ENCODE data around the gene CCND1. TPM values are rescaled to one million over a fixed set of nuclear protein-coding genes. Genes with fewer than 3 reads are reported as not detected.

The CCND1 gene
- total and polyA plus RNA-seq, 4 donors, result 59.0 to 226 (median 63.5) TPM

DNA sequence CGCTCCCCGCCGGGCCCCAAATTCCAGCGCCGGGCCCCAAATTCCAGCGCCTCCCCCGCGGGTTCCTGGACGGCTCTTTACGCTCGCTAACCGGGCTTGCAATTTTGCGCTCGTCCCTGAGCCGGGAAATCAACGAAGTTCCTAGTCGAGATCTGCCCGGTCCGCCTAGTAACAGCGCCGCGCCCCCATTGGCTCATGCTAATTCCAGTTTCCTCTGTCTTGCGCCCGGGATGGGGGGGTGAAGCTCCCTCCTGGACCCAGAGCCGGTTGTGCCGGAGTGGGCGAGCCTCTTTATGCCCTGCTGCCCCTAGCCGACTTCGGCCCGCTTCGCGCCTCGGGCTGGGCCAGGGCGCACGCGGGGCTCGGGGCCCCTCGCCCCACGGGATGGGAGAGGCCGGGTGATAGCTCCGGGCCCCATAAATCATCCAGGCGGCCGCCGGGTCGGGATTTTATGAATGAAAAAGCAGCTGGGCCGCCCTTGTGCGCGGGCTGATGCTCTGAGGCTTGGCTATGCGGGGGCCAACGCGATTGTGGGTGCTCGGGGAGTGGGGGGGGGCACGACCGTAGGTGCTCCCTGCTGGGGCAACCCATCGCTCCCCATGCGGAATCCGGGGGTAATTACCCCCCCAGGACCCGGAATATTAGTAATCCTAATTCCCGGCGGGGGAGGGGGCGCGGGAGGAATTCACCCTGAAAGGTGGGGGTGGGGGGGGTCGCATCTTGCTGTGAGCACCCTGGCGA lies 1.8 kb upstream of the CCND1 start:
- WGBS (ENCODE audit: insufficient coverage), result 0% methylated on average over 55 of the region's 64 CpGs
- DNase-seq (ENCODE audit: low read depth in 4 of 6, low spot score in 6 of 6), result peak in 4 of 6 donors; percentile 59 to 95 (median 88)
- peaks cover 71% of the 10 kb centered on the region for H3K4me1 ChIP-seq (ENCODE audit: control insufficient read depth, insufficient read depth, low read length)
- H3K27ac ChIP-seq (ENCODE audit: low read depth, low read length), result peak overlapping the region; percentile 76
- H3K36me3 ChIP-seq (ENCODE audit: control insufficient read depth, insufficient read depth, low read length), result peaks cover 6% of the 10 kb centered on the region
- H3K4me3 ChIP-seq (ENCODE audit: low read depth, low read length), result peak overlapping the region; percentile 45
- no peaks in the 10 kb centered on the region for H3K9me3 ChIP-seq (ENCODE audit: control insufficient read depth, insufficient read depth, low read length)
- H3K27me3 ChIP-seq (ENCODE audit: control insufficient read depth, insufficient read depth, low read length), result peaks cover 61% of the 10 kb centered on the region

- peak overlapping the region; percentile 73 for H3K4me3 ChIP-seq (ENCODE audit: low read depth, low read length)
- no peaks in the 10 kb centered on the region for H3K9me3 ChIP-seq (ENCODE audit: control insufficient read depth, insufficient read depth, low read length)
- peaks cover 62% of the 10 kb centered on the region for H3K27me3 ChIP-seq (ENCODE audit: control insufficient read depth, insufficient read depth, low read length)
- no CpG with 5 or more reads among the region's 9 CpGs for WGBS (ENCODE audit: insufficient coverage)
- H3K4me1 ChIP-seq (ENCODE audit: control insufficient read depth, insufficient read depth, low read length), result peaks cover 76% of the 10 kb centered on the region
- no peak for DNase-seq (ENCODE audit: low read depth in 4 of 6, low spot score in 6 of 6)
- H3K27ac ChIP-seq (ENCODE audit: low read depth, low read length), result peak overlapping the region; percentile 81
- peaks cover 13% of the 10 kb centered on the region for H3K36me3 ChIP-seq (ENCODE audit: control insufficient read depth, insufficient read depth, low read length)
Measured at GRCh38 chr11:69639831-69640230, 1.1 kb upstream of the CCND1 start.

- 1% methylated on average over 37 of the region's 43 CpGs for WGBS (ENCODE audit: insufficient coverage)
- H3K27me3 ChIP-seq (ENCODE audit: control insufficient read depth, insufficient read depth, low read length), result peaks cover 68% of the 10 kb centered on the region
- peak in 1 of 6 donors; percentile 45 for DNase-seq (ENCODE audit: low read depth in 4 of 6, low spot score in 6 of 6)
- peaks cover 82% of the 10 kb centered on the region for H3K4me1 ChIP-seq (ENCODE audit: control insufficient read depth, insufficient read depth, low read length)
- H3K4me3 ChIP-seq (ENCODE audit: low read depth, low read length), result peak overlapping the region; percentile 73
- peaks cover 19% of the 10 kb centered on the region for H3K36me3 ChIP-seq (ENCODE audit: control insufficient read depth, insufficient read depth, low read length)
- no peaks in the 10 kb centered on the region for H3K9me3 ChIP-seq (ENCODE audit: control insufficient read depth, insufficient read depth, low read length)
- peak overlapping the region; percentile 81 for H3K27ac ChIP-seq (ENCODE audit: low read depth, low read length)
Measured at GRCh38 chr11:69640260-69640994, 529 bp upstream of the CCND1 start.

DNA sequence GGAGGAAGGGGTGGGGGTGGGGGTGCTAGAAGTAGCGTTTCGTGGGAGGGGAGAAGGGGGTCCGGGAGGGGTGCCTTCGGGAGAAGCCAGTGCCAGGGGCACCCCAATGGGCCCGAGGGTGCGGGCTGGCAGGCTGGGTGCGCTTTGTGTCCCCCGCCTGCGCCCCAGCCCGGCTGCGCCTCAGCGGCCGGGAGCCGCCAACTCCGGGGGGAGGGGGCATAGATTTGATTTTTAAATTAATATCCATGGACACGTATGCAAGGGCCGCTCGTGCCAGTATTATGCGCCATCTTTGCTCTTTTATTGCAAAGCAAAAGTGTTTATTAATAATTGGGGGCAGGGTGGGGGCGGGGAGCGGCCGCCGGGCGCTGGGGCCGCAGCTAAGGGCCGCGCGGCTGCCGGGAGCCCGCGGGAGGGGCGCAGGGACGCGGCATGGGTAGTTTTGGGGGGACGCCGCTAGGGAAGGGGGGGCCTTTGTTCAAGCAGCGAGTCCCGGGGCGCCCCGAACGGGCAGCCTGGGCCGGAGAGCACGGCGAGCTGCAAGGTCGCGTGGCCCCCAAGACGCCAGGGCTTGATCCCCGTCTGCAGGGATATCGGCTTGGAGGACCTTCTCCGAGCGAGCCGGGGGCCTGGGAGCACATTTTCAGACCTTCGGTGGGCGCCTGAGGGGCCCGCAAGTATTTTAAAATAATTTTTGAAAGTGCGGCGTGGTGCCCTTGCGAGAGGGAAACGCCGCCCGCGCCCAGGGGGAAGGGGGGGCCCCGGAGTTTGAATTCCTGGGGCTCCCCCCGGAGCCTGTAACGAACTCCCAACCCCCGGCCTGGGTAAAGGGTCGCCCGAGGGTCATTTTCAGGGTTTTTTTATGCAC lies 959 bp downstream of the CCND1 start:
- WGBS (ENCODE audit: insufficient coverage), result under 1% methylated on average over 56 of the region's 68 CpGs
- Histone ChIP-seq H3K27me3 (ENCODE audit: control insufficient read depth, insufficient read depth, low read length) (peaks cover 74% of the 10 kb centered on the region), H3K36me3 (ENCODE audit: control insufficient read depth, insufficient read depth, low read length) (peaks cover 32% of the 10 kb centered on the region)

GRCh38 chr11:69642549-69642912 lies 1.6 kb downstream of the CCND1 start:
- Histone ChIP-seq H3K9me3 (ENCODE audit: control insufficient read depth, insufficient read depth, low read length) (no peaks in the 10 kb centered on the region), H3K4me1 (ENCODE audit: control insufficient read depth, insufficient read depth, low read length) (peaks cover 85% of the 10 kb centered on the region), H3K4me3 (ENCODE audit: low read depth, low read length) (peak overlapping the region; percentile 73), H3K27me3 (ENCODE audit: control insufficient read depth, insufficient read depth, low read length) (peaks cover 72% of the 10 kb centered on the region), H3K36me3 (ENCODE audit: control insufficient read depth, insufficient read depth, low read length) (peaks cover 36% of the 10 kb centered on the region), H3K27ac (ENCODE audit: low read depth, low read length) (no peak overlapping the region)
- peak in 1 of 6 donors; percentile 23 for DNase-seq (ENCODE audit: low read depth in 4 of 6, low spot score in 6 of 6)
- WGBS (ENCODE audit: insufficient coverage), result under 1% methylated on average over 39 of the region's 40 CpGs

More for the DNA sequence above, 959 bp downstream of the CCND1 start:
- H3K27ac ChIP-seq (ENCODE audit: low read depth, low read length), result peak overlapping the region; percentile 87
- H3K9me3 ChIP-seq (ENCODE audit: control insufficient read depth, insufficient read depth, low read length), result no peaks in the 10 kb centered on the region
- peaks cover 85% of the 10 kb centered on the region for H3K4me1 ChIP-seq (ENCODE audit: control insufficient read depth, insufficient read depth, low read length)
- peak in 1 of 6 donors; percentile 28 for DNase-seq (ENCODE audit: low read depth in 4 of 6, low spot score in 6 of 6)
- H3K4me3 ChIP-seq (ENCODE audit: low read depth, low read length), result peak overlapping the region; percentile 73

DNA sequence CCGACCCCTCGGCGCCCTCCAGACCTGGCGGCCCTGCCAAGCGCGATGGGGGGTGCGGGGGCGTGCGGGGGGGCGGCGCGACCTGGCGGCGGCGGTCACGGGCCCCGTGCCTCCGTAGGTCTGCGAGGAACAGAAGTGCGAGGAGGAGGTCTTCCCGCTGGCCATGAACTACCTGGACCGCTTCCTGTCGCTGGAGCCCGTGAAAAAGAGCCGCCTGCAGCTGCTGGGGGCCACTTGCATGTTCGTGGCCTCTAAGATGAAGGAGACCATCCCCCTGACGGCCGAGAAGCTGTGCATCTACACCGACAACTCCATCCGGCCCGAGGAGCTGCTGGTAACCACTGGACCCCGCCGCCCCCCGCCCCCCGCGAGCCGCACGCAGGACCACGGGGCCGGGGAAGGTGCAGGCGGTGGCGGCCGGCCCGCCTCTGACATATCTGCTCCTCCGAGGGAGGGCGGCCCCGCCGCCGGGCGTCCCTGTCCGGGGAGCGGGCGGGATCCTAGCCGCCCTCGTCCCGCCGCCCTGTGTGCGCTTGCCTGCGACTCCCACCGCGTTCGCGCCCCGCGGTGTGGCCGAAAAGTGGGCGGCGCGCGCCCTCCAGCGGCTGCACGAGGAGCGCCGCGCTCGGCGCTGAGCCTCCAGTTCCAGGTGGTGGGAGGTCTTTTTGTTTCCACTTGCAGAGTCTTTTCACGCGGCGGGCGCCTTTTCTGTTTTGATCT lies 2.1 kb downstream of the CCND1 start:
- under 1% methylated on average over 81 of the region's 81 CpGs for WGBS (ENCODE audit: insufficient coverage)
- H3K4me3 ChIP-seq (ENCODE audit: low read depth, low read length), result peak overlapping the region; percentile 73
- no peaks in the 10 kb centered on the region for H3K9me3 ChIP-seq (ENCODE audit: control insufficient read depth, insufficient read depth, low read length)
- peaks cover 69% of the 10 kb centered on the region for H3K27me3 ChIP-seq (ENCODE audit: control insufficient read depth, insufficient read depth, low read length)
- H3K36me3 ChIP-seq (ENCODE audit: control insufficient read depth, insufficient read depth, low read length), result peaks cover 41% of the 10 kb centered on the region
- peaks cover 85% of the 10 kb centered on the region for H3K4me1 ChIP-seq (ENCODE audit: control insufficient read depth, insufficient read depth, low read length)
- H3K27ac ChIP-seq (ENCODE audit: low read depth, low read length), result no peak overlapping the region
- DNase-seq (ENCODE audit: low read depth in 4 of 6, low spot score in 6 of 6), result peak in 4 of 6 donors; percentile 67 to 94 (median 84)

DNA sequence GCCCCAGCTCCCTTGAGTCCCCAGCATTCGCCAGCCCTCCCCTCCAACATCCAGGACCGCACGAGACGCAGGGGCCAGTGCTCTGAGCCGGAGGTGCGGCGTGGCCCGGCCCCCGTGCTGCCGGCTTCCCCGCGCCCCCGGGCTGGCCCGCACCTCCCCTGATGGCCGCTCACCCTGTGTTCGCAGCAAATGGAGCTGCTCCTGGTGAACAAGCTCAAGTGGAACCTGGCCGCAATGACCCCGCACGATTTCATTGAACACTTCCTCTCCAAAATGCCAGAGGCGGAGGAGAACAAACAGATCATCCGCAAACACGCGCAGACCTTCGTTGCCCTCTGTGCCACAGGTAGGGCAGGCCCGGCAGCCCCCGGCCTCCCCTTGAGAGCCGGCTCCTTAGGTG lies 2.7 kb downstream of the CCND1 start:
- H3K4me1 ChIP-seq (ENCODE audit: control insufficient read depth, insufficient read depth, low read length), result peaks cover 85% of the 10 kb centered on the region
- peak overlapping the region; percentile 15 for H3K27ac ChIP-seq (ENCODE audit: low read depth, low read length)
- H3K27me3 ChIP-seq (ENCODE audit: control insufficient read depth, insufficient read depth, low read length), result peaks cover 64% of the 10 kb centered on the region
- 30% methylated on average over 27 of the region's 27 CpGs for WGBS (ENCODE audit: insufficient coverage)
- no peak for DNase-seq (ENCODE audit: low read depth in 4 of 6, low spot score in 6 of 6)
- H3K4me3 ChIP-seq (ENCODE audit: low read depth, low read length), result peak overlapping the region; percentile 27
- H3K9me3 ChIP-seq (ENCODE audit: control insufficient read depth, insufficient read depth, low read length), result no peaks in the 10 kb centered on the region
- peaks cover 46% of the 10 kb centered on the region for H3K36me3 ChIP-seq (ENCODE audit: control insufficient read depth, insufficient read depth, low read length)

DNA sequence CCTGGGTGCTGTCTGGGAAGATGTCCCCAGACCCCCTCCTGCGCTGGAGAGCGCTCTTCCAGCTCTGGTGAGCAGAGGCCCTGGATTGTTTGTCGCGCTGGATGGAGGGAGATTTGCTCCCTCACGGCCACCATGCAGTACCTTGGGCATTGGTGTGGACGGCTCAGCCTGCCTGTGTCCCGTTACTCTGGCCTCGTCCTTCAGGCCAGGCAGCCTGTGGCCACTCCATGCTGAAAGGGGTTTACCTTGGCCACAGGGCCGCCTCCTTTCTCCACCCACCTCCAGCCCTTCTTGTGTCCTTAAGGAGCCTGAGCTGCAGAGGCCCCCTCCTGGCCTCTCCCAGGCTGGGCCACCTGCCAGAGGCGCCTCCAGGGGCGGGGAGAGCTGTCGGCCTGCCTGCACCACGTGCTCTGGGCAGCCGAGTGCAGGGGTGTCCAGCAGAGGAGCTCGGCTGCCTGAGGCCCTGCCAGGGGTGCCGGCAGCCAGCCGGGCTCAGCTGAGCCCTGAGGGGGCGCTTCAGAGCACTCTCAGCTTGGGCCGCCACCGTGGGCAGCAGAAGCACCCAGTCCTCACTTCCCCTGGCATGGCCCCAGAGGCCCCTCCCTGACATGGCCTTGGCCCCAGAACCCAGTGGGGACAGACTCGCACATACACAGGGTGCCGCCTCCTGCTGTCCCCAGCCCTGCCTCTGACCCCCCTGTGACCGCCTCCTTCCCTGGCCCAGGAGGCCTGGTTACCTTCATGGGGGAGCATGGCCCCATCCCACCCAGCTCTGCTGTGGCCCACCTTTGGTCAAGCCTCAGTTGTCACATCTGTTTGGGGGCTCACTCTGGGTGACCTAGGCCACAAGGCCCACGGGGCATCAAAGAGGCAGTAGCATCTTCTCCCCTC lies 3.4 kb downstream of the CCND1 start:
- peak in 2 of 6 donors; percentile 57 to 80 for DNase-seq (ENCODE audit: low read depth in 4 of 6, low spot score in 6 of 6)
- peak overlapping the region; percentile 9 for H3K4me3 ChIP-seq (ENCODE audit: low read depth, low read length)
- H3K4me1 ChIP-seq (ENCODE audit: control insufficient read depth, insufficient read depth, low read length), result peaks cover 80% of the 10 kb centered on the region
- H3K27me3 ChIP-seq (ENCODE audit: control insufficient read depth, insufficient read depth, low read length), result peaks cover 57% of the 10 kb centered on the region
- H3K27ac ChIP-seq (ENCODE audit: low read depth, low read length), result peak overlapping the region; percentile 15
- 44% methylated on average over 22 of the region's 24 CpGs for WGBS (ENCODE audit: insufficient coverage)
- H3K36me3 ChIP-seq (ENCODE audit: control insufficient read depth, insufficient read depth, low read length), result peaks cover 50% of the 10 kb centered on the region
- no peaks in the 10 kb centered on the region for H3K9me3 ChIP-seq (ENCODE audit: control insufficient read depth, insufficient read depth, low read length)
